Endodermal cell (in vitro differentiated cells): ENCODE data around the gene WNK3. TPM values are rescaled to one million over a fixed set of nuclear protein-coding genes. Genes with fewer than 3 reads are reported as not detected.
"Not testable (repeated sequence)": the region's sequence is repeated elsewhere in the genome, so short reads cannot be mapped to it uniquely, and the experiment has no call there.

Experiments used
- DNase-seq: peaks from one replicate; pipeline ENCODE4 v3.0.0-alpha.2; 2017
- H3K27ac ChIP-seq: 2 replicates; pipeline ENCODE4 v1.5.1; 2013; ENCODE audit warnings: mild to moderate bottlenecking, low read depth, low read length, moderate library complexity
- H3K27me3 ChIP-seq: 2 replicates; pipeline ENCODE4 v1.6.1; 2013; ENCODE audit warnings: mild to moderate bottlenecking, low read length, moderate library complexity; ENCODE audit not compliant: insufficient read depth, control insufficient read depth, poor library complexity, severe bottlenecking
- H3K36me3 ChIP-seq: 2 replicates; pipeline ENCODE4 v1.7.0; 2013; ENCODE audit warnings: mild to moderate bottlenecking, low read length, moderate library complexity; ENCODE audit not compliant: control insufficient read depth, insufficient read depth
- H3K4me1 ChIP-seq: one replicate; pipeline ENCODE4 v1.7.0; 2013; ENCODE audit warnings: low read length; ENCODE audit not compliant: control insufficient read depth, insufficient read depth
- H3K4me3 ChIP-seq: 2 replicates; pipeline ENCODE4 v1.5.1; 2013; ENCODE audit warnings: mild to moderate bottlenecking, low read length, moderate library complexity
- H3K9ac ChIP-seq: 2 replicates; pipeline ENCODE4 v1.6.1; 2013; ENCODE audit warnings: mild to moderate bottlenecking, low read length, moderate library complexity; ENCODE audit not compliant: poor library complexity, severe bottlenecking; ENCODE audit errors: extremely low read depth
- H3K9me3 ChIP-seq: 2 replicates; pipeline ENCODE4 v1.6.1; 2013; ENCODE audit warnings: mild to moderate bottlenecking, low read length, moderate library complexity; ENCODE audit not compliant: control insufficient read depth
- H3K27ac Mint-ChIP-seq: 2 replicates; pipeline ENCODE4 v1.8.0; 2020; ENCODE audit warnings: mixed read lengths
- H3K27me3 Mint-ChIP-seq: 2 replicates; pipeline ENCODE4 v1.8.0; 2021; ENCODE audit warnings: mild to moderate bottlenecking, mixed read lengths; ENCODE audit not compliant: insufficient read depth
- H3K36me3 Mint-ChIP-seq: 2 replicates; pipeline ENCODE4 v1.8.0; 2020; ENCODE audit warnings: low read depth, mixed read lengths
- H3K4me1 Mint-ChIP-seq: 2 replicates; pipeline ENCODE4 v1.8.0; 2020; ENCODE audit warnings: mixed read lengths
- H3K4me3 Mint-ChIP-seq: 2 replicates; pipeline ENCODE4 v1.8.0; 2020; ENCODE audit warnings: mild to moderate bottlenecking, moderate library complexity, mixed read lengths
- H3K9me3 Mint-ChIP-seq: 2 replicates; pipeline ENCODE4 v1.8.0; 2020; ENCODE audit warnings: mild to moderate bottlenecking, mixed read lengths
- CTCF ChIP-seq: fragments of 200-600 bp; sonication (generic); conservative IDR thresholded peaks from 2 replicates; pipeline ENCODE4 v1.5.0; 2021; ENCODE audit warnings: antibody characterized with exemption, mild to moderate bottlenecking
- WGBS, 2 experiments: methylation state at CpG; one replicate each; pipeline versions ENCODE4 v1.1.5 to v1.1.7; 2013; ENCODE audit warnings: missing lambda C conversion rate in 2 of 2, mixed read lengths in 1 of 2; ENCODE audit not compliant: insufficient coverage in 1 of 2, insufficient read length in 1 of 2; 5-methylcytosine and 5-hydroxymethylcytosine counted together
- total RNA-seq, 2 donors: library from RNA; stranded (reverse); fragmentation: NEBNext Ultra II Directional in 1 of 2; extraction: Animal tissue kit (Norgen Biotek cat#: 25700) in 1 of 2; gene quantifications; 2 replicates in 1 of 2; 3 replicates in 1 of 2; pipeline ENCODE4 v1.2.1, GENCODE V29; 2021

WNK3 gene
- total RNA-seq, 2 donors from 2014 or later, result 38.3 to 40.4 TPM

- no peak overlapping the region for H3K4me3 Mint-ChIP-seq
- H3K9me3 ChIP-seq, result no peaks in the 10 kb centered on the region
- H3K4me1 Mint-ChIP-seq, result peaks cover 5% of the 10 kb centered on the region
- no peak overlapping the region for H3K9ac ChIP-seq
- 92% methylated on average over 1 of the region's 1 CpG; no CpG with 5 or more reads in 1 of the 2 experiments for WGBS, 2 experiments
- DNase-seq, result no peak
- H3K27ac ChIP-seq, result no peak overlapping the region
- no peaks in the 10 kb centered on the region for H3K36me3 ChIP-seq
- H3K9me3 Mint-ChIP-seq, result peaks cover 63% of the 10 kb centered on the region
- no peaks in the 10 kb centered on the region for H3K27me3 Mint-ChIP-seq
- H3K4me3 ChIP-seq, result no peak overlapping the region
- TF ChIP-seq CTCF, result no peak
- H3K27me3 ChIP-seq, result no peaks in the 10 kb centered on the region
- H3K27ac Mint-ChIP-seq, result no peak overlapping the region
- no peaks in the 10 kb centered on the region for H3K36me3 Mint-ChIP-seq
- peaks cover 7% of the 10 kb centered on the region for H3K4me1 ChIP-seq
Observed at GRCh38 chrX:54386314-54386713, 28.5 kb upstream of the WNK3 start.

GRCh38 chrX:54384661-54385060 is 26.8 kb upstream of the WNK3 start:
- not testable (repeated sequence) for H3K36me3 ChIP-seq, H3K27me3 ChIP-seq, H3K9ac ChIP-seq, H3K9me3 ChIP-seq, H3K36me3 Mint-ChIP-seq, H3K4me3 Mint-ChIP-seq, H3K4me1 Mint-ChIP-seq, H3K4me1 ChIP-seq, H3K27ac ChIP-seq, DNase-seq, H3K4me3 ChIP-seq, H3K27me3 Mint-ChIP-seq
- peak; percentile 30 for TF ChIP-seq CTCF
- Mint-ChIP-seq H3K27ac (peak overlapping the region; percentile 63), H3K9me3 (peaks cover 70% of the 10 kb centered on the region)
- 74 to 91% methylated on average over 5 of the region's 5 CpGs for WGBS, 2 experiments

DNA sequence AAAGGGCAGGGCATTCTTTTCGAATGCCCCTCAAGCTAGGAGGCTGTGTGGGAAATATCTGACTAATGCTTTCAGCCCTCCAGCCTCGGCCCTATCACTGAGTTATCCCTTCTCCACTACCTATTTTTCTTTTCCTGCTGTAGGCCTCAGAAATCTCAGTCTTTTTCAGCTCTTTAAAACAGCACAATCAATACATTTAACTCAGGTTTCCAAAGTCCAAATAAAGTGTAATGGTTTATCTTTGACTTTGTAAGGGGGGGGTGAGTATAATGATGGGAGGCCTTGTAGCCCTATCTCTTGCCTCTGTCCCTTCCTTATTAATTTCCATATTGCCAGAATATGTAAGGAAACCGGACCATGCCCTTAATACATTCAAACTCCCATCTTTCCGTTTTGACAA is 1.6 kb upstream of the WNK3 start:
- Histone ChIP-seq H3K27ac (peak overlapping the region; percentile 98), H3K9ac (peak overlapping the region; percentile 69), H3K36me3 (no peaks in the 10 kb centered on the region), H3K4me3 (peak overlapping the region; percentile 75), H3K4me1 (no peaks in the 10 kb centered on the region), H3K9me3 (no peaks in the 10 kb centered on the region), H3K27me3 (no peaks in the 10 kb centered on the region)
- Mint-ChIP-seq H3K27me3 (no peaks in the 10 kb centered on the region), H3K9me3 (peaks cover 60% of the 10 kb centered on the region), H3K4me1 (peaks cover 10% of the 10 kb centered on the region), H3K4me3 (peak overlapping the region; percentile 92), H3K36me3 (no peaks in the 10 kb centered on the region), H3K27ac (peak overlapping the region; percentile 99)
- TF ChIP-seq CTCF, result no peak
- 73% methylated on average over 4 of the region's 4 CpGs; no CpG with 5 or more reads in 1 of the 2 experiments for WGBS, 2 experiments
- no peak for DNase-seq
